Keratinocyte (primary cell): Measurements from ENCODE around the gene OR5B21. TPM values are rescaled to one million over a fixed set of nuclear protein-coding genes. Genes with fewer than 3 reads are reported as not detected.

Source experiments
- DNase-seq: peaks from one replicate; pipeline ENCODE4 v3.0.0-alpha.2; 2011; ENCODE audit warnings: low read depth, missing footprints, low spot score
- FAIRE-seq: peaks from 2 replicates; lab custom pipeline; 2011; peaks lifted over from hg19 to GRCh38; lab: Jason Lieb, UNC
- H2AFZ ChIP-seq: 2 replicates; pipeline ENCODE4 v1.6.0; 2012; ENCODE audit warnings: low read length, control low read depth, inconsistent platforms; ENCODE audit not compliant: control insufficient read depth
- H3K27ac ChIP-seq: 2 replicates; pipeline ENCODE4 v1.5.1; 2011; ENCODE audit warnings: low read length; ENCODE audit not compliant: control insufficient read depth, insufficient read depth
- H3K27me3 ChIP-seq: 3 replicates; pipeline ENCODE4 v1.6.0; 2011; ENCODE audit warnings: low read length; ENCODE audit not compliant: control insufficient read depth, insufficient read depth; ENCODE audit errors: extremely low read depth
- H3K36me3 ChIP-seq, 2 experiments: 2 replicates in 1 of 2; 3 replicates in 1 of 2; pipeline ENCODE4 v1.5.1; 2011; ENCODE audit warnings: low read length in 2 of 2, mild to moderate bottlenecking in 1 of 2; ENCODE audit not compliant: control insufficient read depth in 2 of 2, insufficient read depth in 2 of 2; ENCODE audit errors: extremely low read depth in 1 of 2
- H3K4me1 ChIP-seq: 3 replicates; pipeline ENCODE4 v1.5.1; 2011; ENCODE audit warnings: low read length; ENCODE audit not compliant: control insufficient read depth, insufficient read depth; ENCODE audit errors: extremely low read depth
- H3K4me2 ChIP-seq: 3 replicates; pipeline ENCODE4 v1.6.0; 2011; ENCODE audit warnings: low read depth, low read length; ENCODE audit not compliant: control insufficient read depth, insufficient read depth; ENCODE audit errors: extremely low read depth
- H3K4me3 ChIP-seq, 3 experiments: fragments of 200-600 bp in 1 of 3; sonication (generic) in 1 of 3; 2 replicates in 2 of 3; 3 replicates in 1 of 3; pipeline ENCODE4 v1.5.1; 2011 to 2016; ENCODE audit warnings: low read length in 3 of 3, mild to moderate bottlenecking in 3 of 3, control low read depth in 2 of 3, inconsistent platforms in 1 of 3, low read depth in 1 of 3, mixed read lengths in 1 of 3, mixed run types in 1 of 3, moderate library complexity in 1 of 3; ENCODE audit not compliant: control insufficient read depth in 2 of 3, insufficient read depth in 2 of 3; ENCODE audit errors: extremely low read depth in 1 of 3
- H3K79me2 ChIP-seq: 2 replicates; pipeline ENCODE4 v1.6.0; 2012; ENCODE audit warnings: low read length; ENCODE audit not compliant: control insufficient read depth, insufficient read depth
- H3K9ac ChIP-seq: 3 replicates; pipeline ENCODE4 v1.6.0; 2011; ENCODE audit warnings: low read length; ENCODE audit not compliant: control insufficient read depth, insufficient read depth; ENCODE audit errors: extremely low read depth
- H3K9me1 ChIP-seq: 3 replicates; pipeline ENCODE4 v1.6.0; 2011; ENCODE audit warnings: low read length; ENCODE audit not compliant: control insufficient read depth, insufficient read depth; ENCODE audit errors: extremely low read depth
- H3K9me3 ChIP-seq: 2 replicates; pipeline ENCODE4 v1.5.1; 2012; ENCODE audit warnings: low read depth, low read length; ENCODE audit not compliant: control insufficient read depth
- H4K20me1 ChIP-seq: 3 replicates; pipeline ENCODE4 v1.6.0; 2011; ENCODE audit warnings: low read length; ENCODE audit not compliant: control insufficient read depth, insufficient read depth; ENCODE audit errors: extremely low read depth
- EZH2 ChIP-seq: IDR thresholded peaks from one replicate; pipeline ENCODE4 v1.6.1; 2012; ENCODE audit warnings: inconsistent platforms, mild to moderate bottlenecking, low read length, moderate library complexity
- dilution Hi-C: fragments of 300-500 bp; cut with MboI; formaldehyde crosslinking; loops from one replicate; pipeline ENCODE4 v1.7.0; 2020; ENCODE audit warnings: low sequenced_read_pairs; ENCODE audit not compliant: extremely low pct_ligation_motif_present
- polyA plus RNA-seq, 5 experiments: library from polyadenylated mRNA; depleted of rRNA in 3 of 5; stranded (reverse) in 3 of 5; stranded (forward) in 1 of 5; unstranded in 1 of 5; fragments of >200 nt; gene quantifications; 1 replicate in 1 of 5; 2 replicates in 3 of 5; 3 replicates in 1 of 5; pipeline versions ENCODE4 v1.2.1 to v1.2.3, GENCODE V29; 2011 to 2012; ENCODE audit warnings: missing spikeins in 2 of 5, low read depth in 1 of 5, low replicate concordance in 1 of 5
- TF ChIP-seq, protein P1 (sequence below), 3 experiments: IDR thresholded peaks in 1 of 3; conservative IDR thresholded peaks in 1 of 3; optimal IDR thresholded peaks in 1 of 3; 2 replicates in 2 of 3; 3 replicates in 1 of 3; pipeline versions ENCODE3 to v1.5.1; 2011; ENCODE audit warnings: low read length in 3 of 3, mild to moderate bottlenecking in 3 of 3, moderate library complexity in 2 of 3, control low read depth in 1 of 3, inconsistent platforms in 1 of 3; ENCODE audit not compliant: insufficient read depth in 2 of 3; ENCODE audit errors: extremely low read depth in 1 of 3

Gene OR5B21
- polyA plus RNA-seq, 1 donor (not counting 4 experiments of a cell fraction or from before 2014, with no cell fraction given) = 0.09 TPM

DNA sequence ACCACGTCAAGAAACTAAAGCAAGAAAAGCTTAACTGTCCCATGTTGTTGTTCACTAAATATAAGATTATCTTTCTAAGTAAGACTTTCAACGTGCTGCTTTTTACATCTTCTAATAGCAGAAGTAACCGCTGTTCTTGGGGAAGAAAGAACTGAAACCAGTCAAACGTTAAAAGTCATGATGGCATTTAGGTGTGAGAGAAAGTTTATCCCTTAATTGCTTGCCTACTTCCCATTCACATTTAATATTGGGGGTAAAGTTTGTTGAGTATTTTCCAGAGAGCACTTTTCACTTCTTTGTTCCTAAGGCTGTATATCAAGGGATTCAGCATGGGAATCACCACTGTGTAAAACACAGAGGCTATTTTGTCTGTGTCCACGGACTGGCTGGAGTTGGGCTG lies 970 bp downstream of the OR5B21 start:
- Histone ChIP-seq H3K9me1 (no peaks in the 10 kb centered on the region), H3K36me3 (peaks cover 0 to 1% of the 10 kb centered on the region in 2 experiments), H4K20me1 (no peaks in the 10 kb centered on the region), H3K27ac (no peak overlapping the region), H3K4me1 (no peaks in the 10 kb centered on the region), H3K4me2 (no peak overlapping the region), H2AFZ (no peak overlapping the region), H3K4me3 (no peak overlapping the region), H3K9ac (no peak overlapping the region), H3K9me3 (no peaks in the 10 kb centered on the region), H3K27me3 (no peaks in the 10 kb centered on the region), H3K79me2 (no peaks in the 10 kb centered on the region)
- FAIRE-seq = no peak
- TF ChIP-seq EZH2 = no peak
- TF ChIP-seq, protein P1, sequence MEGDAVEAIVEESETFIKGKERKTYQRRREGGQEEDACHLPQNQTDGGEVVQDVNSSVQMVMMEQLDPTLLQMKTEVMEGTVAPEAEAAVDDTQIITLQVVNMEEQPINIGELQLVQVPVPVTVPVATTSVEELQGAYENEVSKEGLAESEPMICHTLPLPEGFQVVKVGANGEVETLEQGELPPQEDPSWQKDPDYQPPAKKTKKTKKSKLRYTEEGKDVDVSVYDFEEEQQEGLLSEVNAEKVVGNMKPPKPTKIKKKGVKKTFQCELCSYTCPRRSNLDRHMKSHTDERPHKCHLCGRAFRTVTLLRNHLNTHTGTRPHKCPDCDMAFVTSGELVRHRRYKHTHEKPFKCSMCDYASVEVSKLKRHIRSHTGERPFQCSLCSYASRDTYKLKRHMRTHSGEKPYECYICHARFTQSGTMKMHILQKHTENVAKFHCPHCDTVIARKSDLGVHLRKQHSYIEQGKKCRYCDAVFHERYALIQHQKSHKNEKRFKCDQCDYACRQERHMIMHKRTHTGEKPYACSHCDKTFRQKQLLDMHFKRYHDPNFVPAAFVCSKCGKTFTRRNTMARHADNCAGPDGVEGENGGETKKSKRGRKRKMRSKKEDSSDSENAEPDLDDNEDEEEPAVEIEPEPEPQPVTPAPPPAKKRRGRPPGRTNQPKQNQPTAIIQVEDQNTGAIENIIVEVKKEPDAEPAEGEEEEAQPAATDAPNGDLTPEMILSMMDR (optimal IDR thresholded peaks at IDR 0.05 in 1 of 3, IDR thresholded peaks at IDR 0.05 in 1 of 3, conservative IDR thresholded peaks at IDR 0.05 in 1 of 3; ENCODE audit: extremely low read depth in 1 of 3, insufficient read depth in 2 of 3, low read length in 3 of 3) = no peak
- no peak for DNase-seq
- dilution Hi-C loops = no loop called here

DNA sequence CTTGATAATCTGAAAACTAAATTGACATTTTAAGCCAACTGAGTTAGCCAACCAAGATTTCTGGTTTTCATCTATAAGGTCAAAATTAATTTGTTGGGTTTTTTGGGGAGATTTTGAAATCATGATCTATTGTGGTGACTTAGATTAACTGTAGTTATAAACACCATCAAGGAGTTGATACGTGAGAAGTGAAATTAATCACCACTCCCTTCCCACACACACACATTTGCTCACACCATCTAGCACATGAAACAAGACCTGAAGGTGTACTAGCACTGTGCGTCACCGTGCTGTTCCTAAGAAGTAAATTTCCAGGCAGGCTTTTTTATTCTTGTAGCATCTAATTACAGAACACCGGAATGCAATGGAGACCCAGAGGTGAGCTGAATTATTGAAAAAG lies 2.1 kb downstream of the OR5B21 start:
- Histone ChIP-seq H4K20me1 (no peaks in the 10 kb centered on the region), H3K27ac (no peak overlapping the region), H3K79me2 (no peaks in the 10 kb centered on the region), H3K4me1 (no peaks in the 10 kb centered on the region), H3K27me3 (no peaks in the 10 kb centered on the region), H3K9me3 (no peaks in the 10 kb centered on the region), H3K36me3 (peaks cover 0 to 1% of the 10 kb centered on the region in 2 experiments), H3K9ac (no peak overlapping the region), H3K4me3 (no peak overlapping the region), H2AFZ (no peak overlapping the region), H3K9me1 (no peaks in the 10 kb centered on the region), H3K4me2 (no peak overlapping the region)
- no peak for DNase-seq
- TF ChIP-seq, protein P1 (optimal IDR thresholded peaks at IDR 0.05 in 1 of 3, IDR thresholded peaks at IDR 0.05 in 1 of 3, conservative IDR thresholded peaks at IDR 0.05 in 1 of 3; ENCODE audit: extremely low read depth in 1 of 3, insufficient read depth in 2 of 3, low read length in 3 of 3) = no peak
- TF ChIP-seq EZH2 = no peak
- no peak for FAIRE-seq
- dilution Hi-C loops = no loop called here
